Omental fat pad (tissue), 4 donors: ENCODE data around the gene SLC35F3. TPM values are rescaled to one million over a fixed set of nuclear protein-coding genes. Genes with fewer than 3 reads are reported as not detected.

Source experiments
- ATAC-seq: fragments of 150-250 bp; one replicate; pipeline ENCODE4 v1.9.1; 2016; ENCODE audit warnings: mild to moderate bottlenecking, moderate library complexity; ENCODE audit not compliant: low FRiP score
- DNase-seq: peaks from one replicate; pipeline ENCODE4 v3.0.0-alpha.2; 2019; ENCODE audit warnings: low spot score
- CTCF ChIP-seq, 3 donors: fragments of 450-650 bp; IDR thresholded peaks; one replicate each; pipeline ENCODE4 v1.5.1; 2016 to 2017; ENCODE audit warnings: antibody characterized with exemption in 3 of 3, mild to moderate bottlenecking in 3 of 3, moderate library complexity in 2 of 3
- total RNA-seq, 4 donors: library from RNA; depleted of rRNA; stranded (reverse); fragments of >200 nt; gene quantifications; one replicate each; pipeline ENCODE4 v1.1.0, GENCODE V29; 2016

SLC35F3 gene
- total RNA-seq, 4 donors from 2014 or later, result 0.09 TPM; not detected in 3

- ATAC-seq, result no peak
- DNase-seq, result no peak
- TF ChIP-seq CTCF (IDR thresholded peaks at IDR 0.05), result no peak
These were observed 398.0 kb downstream of the SLC35F3 start for GRCh38 chr1:234302354-234302962.

- DNase-seq (no peak), ATAC-seq (no peak)
- TF ChIP-seq CTCF (IDR thresholded peaks at IDR 0.05), result no peak
These were observed 398.8 kb downstream of the SLC35F3 start for GRCh38 chr1:234303231-234303630.

GRCh38 chr1:234307726-234308125 lies 403.2 kb downstream of the SLC35F3 start:
- no peak for DNase-seq
- ATAC-seq, result no peak
- no peak for TF ChIP-seq CTCF (IDR thresholded peaks at IDR 0.05)

GRCh38 chr1:234309243-234309597 lies 404.7 kb downstream of the SLC35F3 start:
- DNase-seq, result no peak
- TF ChIP-seq CTCF (IDR thresholded peaks at IDR 0.05), result no peak
- ATAC-seq, result no peak

- DNase-seq, result no peak
- no peak for ATAC-seq
- TF ChIP-seq CTCF (IDR thresholded peaks at IDR 0.05), result no peak
These were observed 405.4 kb downstream of the SLC35F3 start for GRCh38 chr1:234309598-234310459.

- ATAC-seq, result no peak
- DNase-seq, result no peak
- no peak for TF ChIP-seq CTCF (IDR thresholded peaks at IDR 0.05)
These were observed 406.0 kb downstream of the SLC35F3 start for GRCh38 chr1:234310460-234310817.

GRCh38 chr1:234311414-234311813 lies 406.9 kb downstream of the SLC35F3 start:
- TF ChIP-seq CTCF (IDR thresholded peaks at IDR 0.05), result no peak
- no peak for DNase-seq
- no peak for ATAC-seq
